ENCODE results near the gene PTS.

DNA sequence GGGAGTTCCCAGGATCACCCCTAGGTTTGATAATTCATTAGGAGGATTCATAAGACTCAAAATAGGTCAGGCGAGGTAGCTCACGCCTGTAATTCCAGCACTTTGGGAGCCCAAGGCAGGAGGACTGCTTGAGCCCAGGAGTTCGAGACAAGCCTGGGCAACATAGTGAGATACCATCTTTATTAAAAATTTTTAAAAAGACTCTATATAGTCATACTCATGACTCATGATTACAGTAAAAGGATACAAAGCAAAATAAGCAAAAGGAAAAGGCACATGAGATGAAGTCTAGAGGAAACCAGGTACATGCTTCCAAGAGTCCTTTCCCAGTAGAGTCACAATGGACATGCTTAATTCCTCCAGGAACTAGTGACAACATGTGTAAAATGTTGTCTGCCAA lies 13.9 kb upstream of the PTS start:
- TF ChIP-seq RARB (CRISPR knock-in tag; IDR thresholded peaks at IDR 0.05) (no peak), ARNTL (CRISPR knock-in tag; IDR thresholded peaks at IDR 0.05; ENCODE audit: borderline replicate concordance, low read depth) (no peak), ZNF8 (CRISPR knock-in tag; IDR thresholded peaks at IDR 0.05) (no peak)
- TF ChIP-seq, protein P1, sequence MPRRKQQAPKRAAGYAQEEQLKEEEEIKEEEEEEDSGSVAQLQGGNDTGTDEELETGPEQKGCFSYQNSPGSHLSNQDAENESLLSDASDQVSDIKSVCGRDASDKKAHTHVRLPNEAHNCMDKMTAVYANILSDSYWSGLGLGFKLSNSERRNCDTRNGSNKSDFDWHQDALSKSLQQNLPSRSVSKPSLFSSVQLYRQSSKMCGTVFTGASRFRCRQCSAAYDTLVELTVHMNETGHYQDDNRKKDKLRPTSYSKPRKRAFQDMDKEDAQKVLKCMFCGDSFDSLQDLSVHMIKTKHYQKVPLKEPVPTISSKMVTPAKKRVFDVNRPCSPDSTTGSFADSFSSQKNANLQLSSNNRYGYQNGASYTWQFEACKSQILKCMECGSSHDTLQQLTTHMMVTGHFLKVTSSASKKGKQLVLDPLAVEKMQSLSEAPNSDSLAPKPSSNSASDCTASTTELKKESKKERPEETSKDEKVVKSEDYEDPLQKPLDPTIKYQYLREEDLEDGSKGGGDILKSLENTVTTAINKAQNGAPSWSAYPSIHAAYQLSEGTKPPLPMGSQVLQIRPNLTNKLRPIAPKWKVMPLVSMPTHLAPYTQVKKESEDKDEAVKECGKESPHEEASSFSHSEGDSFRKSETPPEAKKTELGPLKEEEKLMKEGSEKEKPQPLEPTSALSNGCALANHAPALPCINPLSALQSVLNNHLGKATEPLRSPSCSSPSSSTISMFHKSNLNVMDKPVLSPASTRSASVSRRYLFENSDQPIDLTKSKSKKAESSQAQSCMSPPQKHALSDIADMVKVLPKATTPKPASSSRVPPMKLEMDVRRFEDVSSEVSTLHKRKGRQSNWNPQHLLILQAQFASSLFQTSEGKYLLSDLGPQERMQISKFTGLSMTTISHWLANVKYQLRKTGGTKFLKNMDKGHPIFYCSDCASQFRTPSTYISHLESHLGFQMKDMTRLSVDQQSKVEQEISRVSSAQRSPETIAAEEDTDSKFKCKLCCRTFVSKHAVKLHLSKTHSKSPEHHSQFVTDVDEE (CRISPR knock-in tag; IDR thresholded peaks at IDR 0.05): no peak
- TF ChIP-seq, protein P2, sequence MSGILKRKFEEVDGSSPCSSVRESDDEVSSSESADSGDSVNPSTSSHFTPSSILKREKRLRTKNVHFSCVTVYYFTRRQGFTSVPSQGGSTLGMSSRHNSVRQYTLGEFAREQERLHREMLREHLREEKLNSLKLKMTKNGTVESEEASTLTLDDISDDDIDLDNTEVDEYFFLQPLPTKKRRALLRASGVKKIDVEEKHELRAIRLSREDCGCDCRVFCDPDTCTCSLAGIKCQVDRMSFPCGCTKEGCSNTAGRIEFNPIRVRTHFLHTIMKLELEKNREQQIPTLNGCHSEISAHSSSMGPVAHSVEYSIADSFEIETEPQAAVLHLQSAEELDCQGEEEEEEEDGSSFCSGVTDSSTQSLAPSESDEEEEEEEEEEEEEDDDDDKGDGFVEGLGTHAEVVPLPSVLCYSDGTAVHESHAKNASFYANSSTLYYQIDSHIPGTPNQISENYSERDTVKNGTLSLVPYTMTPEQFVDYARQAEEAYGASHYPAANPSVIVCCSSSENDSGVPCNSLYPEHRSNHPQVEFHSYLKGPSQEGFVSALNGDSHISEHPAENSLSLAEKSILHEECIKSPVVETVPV (CRISPR knock-in tag; IDR thresholded peaks at IDR 0.05): no peak
